ENCODE measurements around the gene ZBTB44. TPM values are rescaled to one million over a fixed set of nuclear protein-coding genes. Genes with fewer than 3 reads are reported as not detected.

Gene ZBTB44
- total RNA-seq, 1 donor from 2014 or later, result 43.6 TPM

DNA sequence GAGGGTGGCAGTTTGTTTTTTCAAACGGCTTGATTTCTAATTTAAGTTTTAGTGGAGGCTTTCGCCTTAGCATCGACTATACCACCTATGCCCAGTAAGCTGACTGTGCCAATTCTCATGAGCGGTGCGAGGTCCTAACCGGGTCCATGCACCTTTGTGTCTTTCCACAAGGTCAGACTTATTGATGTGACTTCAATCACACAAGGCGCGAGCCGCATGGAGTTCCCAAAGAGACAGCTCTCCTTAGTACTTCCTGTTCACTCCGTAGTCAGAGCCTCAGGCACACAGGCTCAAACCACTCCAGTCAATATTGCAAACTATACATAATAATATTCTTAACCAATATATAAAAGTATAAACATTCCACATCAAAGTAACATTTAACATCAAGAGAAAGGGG is 136.9 kb downstream of the ZBTB44 start:
- Histone ChIP-seq H3K36me3 (no peaks in the 10 kb centered on the region), H3K4me2 (no peak overlapping the region), H4K20me1 (ENCODE audit: low read depth) (no peaks in the 10 kb centered on the region), H3K9ac (no peak overlapping the region), H3K4me1 (no peaks in the 10 kb centered on the region), H3K27me3 (no peaks in the 10 kb centered on the region), H3F3A (ENCODE audit: low read depth) (no peaks in the 10 kb centered on the region), H2AFZ (replicated peaks) (no peak overlapping the region), H3K79me2 (ENCODE audit: low read depth) (no peaks in the 10 kb centered on the region), H3K4me3 (no peak overlapping the region), H3K9me3 (ENCODE audit: low read depth) (no peaks in the 10 kb centered on the region), H3K27ac (no peak overlapping the region)
- H3K4me3 Mint-ChIP-seq, result no peak overlapping the region
- no peak for DNase-seq (ENCODE audit: low spot score)
- no peak overlapping the region for H3K27ac Mint-ChIP-seq
- TF ChIP-seq, protein P1, sequence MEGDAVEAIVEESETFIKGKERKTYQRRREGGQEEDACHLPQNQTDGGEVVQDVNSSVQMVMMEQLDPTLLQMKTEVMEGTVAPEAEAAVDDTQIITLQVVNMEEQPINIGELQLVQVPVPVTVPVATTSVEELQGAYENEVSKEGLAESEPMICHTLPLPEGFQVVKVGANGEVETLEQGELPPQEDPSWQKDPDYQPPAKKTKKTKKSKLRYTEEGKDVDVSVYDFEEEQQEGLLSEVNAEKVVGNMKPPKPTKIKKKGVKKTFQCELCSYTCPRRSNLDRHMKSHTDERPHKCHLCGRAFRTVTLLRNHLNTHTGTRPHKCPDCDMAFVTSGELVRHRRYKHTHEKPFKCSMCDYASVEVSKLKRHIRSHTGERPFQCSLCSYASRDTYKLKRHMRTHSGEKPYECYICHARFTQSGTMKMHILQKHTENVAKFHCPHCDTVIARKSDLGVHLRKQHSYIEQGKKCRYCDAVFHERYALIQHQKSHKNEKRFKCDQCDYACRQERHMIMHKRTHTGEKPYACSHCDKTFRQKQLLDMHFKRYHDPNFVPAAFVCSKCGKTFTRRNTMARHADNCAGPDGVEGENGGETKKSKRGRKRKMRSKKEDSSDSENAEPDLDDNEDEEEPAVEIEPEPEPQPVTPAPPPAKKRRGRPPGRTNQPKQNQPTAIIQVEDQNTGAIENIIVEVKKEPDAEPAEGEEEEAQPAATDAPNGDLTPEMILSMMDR (IDR thresholded peaks at IDR 0.05), result no peak
- TF ChIP-seq EZH2 (IDR thresholded peaks at IDR 0.05) (no peak), EZH2phosphoT487 (IDR thresholded peaks at IDR 0.05) (no peak)
- peaks cover 14% of the 10 kb centered on the region for H3K4me1 Mint-ChIP-seq
- no peaks in the 10 kb centered on the region for H3K36me3 Mint-ChIP-seq
- H3K9me3 Mint-ChIP-seq, result no peaks in the 10 kb centered on the region
- H3K27me3 Mint-ChIP-seq (ENCODE audit: insufficient read depth, low read depth), result no peaks in the 10 kb centered on the region

Small RNAs within 50 kb of the gene (small RNA-seq; reads per million reads assigned to genes)
- gene RN7SL778P, result not detected

Other genes with a start within 250 kb of the ZBTB44 start
- 448 and 455 TPM in 2 replicates for gene APLP2, start 245.0 kb downstream of the ZBTB44 start, total RNA-seq (ENCODE audit: low replicate concordance)
- 1.4 and 2.4 TPM in 2 replicates for gene ST14, start 155.1 kb downstream of the ZBTB44 start, total RNA-seq (ENCODE audit: low replicate concordance)
- gene ADAMTS8, start 113.7 kb upstream of the ZBTB44 start, total RNA-seq (ENCODE audit: low replicate concordance), result not detected in 2 replicates
- gene ADAMTS15, start 133.7 kb upstream of the ZBTB44 start, total RNA-seq (ENCODE audit: low replicate concordance), result 0.09 and 0.25 TPM in 2 replicates

Measured in neural progenitor cell (in vitro differentiated cells).